ENCODE data around the gene CKAP2L. TPM values are rescaled to one million over a fixed set of nuclear protein-coding genes. Genes with fewer than 3 reads are reported as not detected.
"Not testable (repeated sequence)": the region's sequence is repeated elsewhere in the genome, so short reads cannot be mapped to it uniquely, and the experiment has no call there.

Gene CKAP2L
- total RNA-seq, 1 experiment from 2014 or later = 23.0 TPM

- DNase-seq (ENCODE audit: low read depth) = peak; percentile 85
These were observed 37.8 kb downstream of the CKAP2L start for GRCh38 chr2:112726487-112727190.

- no peak for DNase-seq (ENCODE audit: low read depth)
These were observed 38.6 kb downstream of the CKAP2L start for GRCh38 chr2:112725545-112726457.

GRCh38 chr2:112724591-112725525 lies 39.6 kb downstream of the CKAP2L start:
- DNase-seq (ENCODE audit: low read depth) = peak; percentile 36

GRCh38 chr2:112723995-112724394 lies 40.4 kb downstream of the CKAP2L start:
- DNase-seq (ENCODE audit: low read depth) = no peak

GRCh38 chr2:112723547-112723940 lies 40.9 kb downstream of the CKAP2L start:
- DNase-seq (ENCODE audit: low read depth) = no peak

- DNase-seq (ENCODE audit: low read depth) = no peak
These were observed 41.4 kb downstream of the CKAP2L start for GRCh38 chr2:112722816-112723546.

- no peak for DNase-seq (ENCODE audit: low read depth)
These were observed 42.4 kb downstream of the CKAP2L start for GRCh38 chr2:112721819-112722522.

GRCh38 chr2:112720785-112721184 lies 43.6 kb downstream of the CKAP2L start, which contains the start of gene NT5DC4:
TSS of gene NT5DC4 (plus strand) at chr2:112721020. CDS start at chr2:112721080, 60 bp downstream.
- no peak for DNase-seq (ENCODE audit: low read depth)

- DNase-seq (ENCODE audit: low read depth) = no peak
These were observed 45.5 kb downstream of the CKAP2L start for GRCh38 chr2:112718863-112719370.

GRCh38 chr2:112716826-112717352 lies 47.5 kb downstream of the CKAP2L start:
- not testable (repeated sequence) for DNase-seq (ENCODE audit: low read depth)

GRCh38 chr2:112716094-112716493 lies 48.3 kb downstream of the CKAP2L start:
- DNase-seq (ENCODE audit: low read depth) = not testable (repeated sequence)

GRCh38 chr2:112714836-112715631 lies 49.4 kb downstream of the CKAP2L start:
- DNase-seq (ENCODE audit: low read depth) = peak; percentile 85

GRCh38 chr2:112714331-112714730 lies 50.1 kb downstream of the CKAP2L start:
- no peak for DNase-seq (ENCODE audit: low read depth)

GRCh38 chr2:112713926-112714325 lies 50.5 kb downstream of the CKAP2L start:
- DNase-seq (ENCODE audit: low read depth) = no peak

- DNase-seq (ENCODE audit: low read depth) = no peak
These were observed 50.9 kb downstream of the CKAP2L start for GRCh38 chr2:112713585-112713925.

GRCh38 chr2:112712903-112713584 lies 51.4 kb downstream of the CKAP2L start:
- DNase-seq (ENCODE audit: low read depth) = no peak

- DNase-seq (ENCODE audit: low read depth) = no peak
These were observed 51.9 kb downstream of the CKAP2L start for GRCh38 chr2:112712465-112712864.

GRCh38 chr2:112710956-112711750 lies 53.3 kb downstream of the CKAP2L start:
- DNase-seq (ENCODE audit: low read depth) = no peak

All from M059J (cell line).